ENCODE measurements around the gene CREB5. TPM values are rescaled to one million over a fixed set of nuclear protein-coding genes. Genes with fewer than 3 reads are reported as not detected.

CREB5 gene
- total RNA-seq, 5 donors from 2014 or later (not counting 1 experiment from before 2014, with no cell fraction given), result 0.03 to 0.58 (median 0.23) TPM

DNA sequence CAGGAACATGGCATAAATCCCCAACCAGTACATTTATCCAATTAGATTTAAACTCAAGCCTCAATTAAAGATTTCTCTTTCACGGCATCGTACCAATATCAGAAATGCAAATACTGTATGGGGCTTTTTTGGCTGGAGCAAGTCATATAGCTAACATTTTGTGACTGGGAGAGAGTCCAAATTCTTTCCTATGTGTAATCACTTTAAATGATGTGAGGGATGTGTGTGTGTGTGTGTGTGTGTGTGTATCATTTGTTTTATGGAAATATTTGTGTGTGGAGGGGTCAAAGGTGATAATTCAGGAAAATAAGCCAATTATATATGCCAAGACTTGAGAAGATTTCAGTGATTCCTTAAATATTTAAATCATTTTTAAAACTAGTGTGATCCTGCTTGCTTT, 349.2 kb downstream of the CREB5 start:
- Mint-ChIP-seq H3K27ac (no peak overlapping the region), H3K9me3 (no peaks in the 10 kb centered on the region), H3K36me3 (no peaks in the 10 kb centered on the region), H3K4me1 (no peaks in the 10 kb centered on the region), H3K4me3 (no peak overlapping the region), H3K27me3 (peaks cover 0 to 1% of the 10 kb centered on the region in 2 donors)
- Histone ChIP-seq H3K27me3 (replicated peaks in 1 of 2; ENCODE audit: control insufficient read depth in 2 of 2, extremely low read depth in 1 of 2, insufficient read depth in 2 of 2, low read length in 1 of 2) (no peaks in the 10 kb centered on the region), H3K9me3 (no peaks in the 10 kb centered on the region), H3K4me1 (ENCODE audit: control insufficient read depth in 1 of 2, extremely low read depth in 1 of 2, insufficient read depth in 2 of 2, low read length in 2 of 2) (no peaks in the 10 kb centered on the region), H3K27ac (ENCODE audit: low read length) (no peak overlapping the region), H3K36me3 (ENCODE audit: control insufficient read depth in 2 of 2, extremely low read depth in 1 of 2, insufficient read depth in 1 of 2, low read length in 1 of 2) (no peaks in the 10 kb centered on the region), H3K4me3 (ENCODE audit: control insufficient read depth in 1 of 2, extremely low read depth in 1 of 2, low read length in 1 of 2) (no peak overlapping the region)
- POLR2A ChIA-PET, result no interaction called here
- DNase-seq, result no peak
- CTCF ChIA-PET, result no interaction called here
- WGBS (ENCODE audit: insufficient coverage), result 92% methylated on average over 2 of the region's 2 CpGs
- ATAC-seq (replicated peaks in 1 of 4), result no peak

DNA sequence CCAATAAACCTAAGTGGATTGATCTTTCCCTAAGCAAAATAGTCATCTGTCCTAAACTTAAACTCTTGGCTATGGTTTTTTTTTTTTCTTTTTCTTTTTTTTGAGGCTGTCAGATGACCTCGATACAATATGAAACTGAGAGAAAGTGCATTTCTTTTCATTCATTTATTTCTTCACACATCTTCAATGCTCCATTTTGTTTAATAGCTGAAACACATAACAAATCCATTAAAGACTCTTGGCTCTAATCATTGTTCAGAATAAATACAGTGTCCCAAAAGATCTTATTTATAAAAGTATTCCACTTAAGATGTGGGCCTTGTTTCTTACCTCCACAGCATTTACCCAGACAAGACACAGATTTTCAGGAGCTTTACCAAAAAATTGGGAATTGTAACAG, 350.3 kb downstream of the CREB5 start:
- H3K27ac Mint-ChIP-seq, result no peak overlapping the region
- no CpG with 5 or more reads among the region's 1 CpG for whole genome bisulfite sequencing (ENCODE audit: insufficient coverage)
- H3K9me3 Mint-ChIP-seq, result no peaks in the 10 kb centered on the region
- POLR2A ChIA-PET, result no interaction called here
- Histone ChIP-seq H3K4me3 (ENCODE audit: control insufficient read depth in 1 of 2, extremely low read depth in 1 of 2, low read length in 1 of 2) (no peak overlapping the region), H3K27me3 (replicated peaks in 1 of 2; ENCODE audit: control insufficient read depth in 2 of 2, extremely low read depth in 1 of 2, insufficient read depth in 2 of 2, low read length in 1 of 2) (no peaks in the 10 kb centered on the region), H3K36me3 (ENCODE audit: control insufficient read depth in 2 of 2, extremely low read depth in 1 of 2, insufficient read depth in 1 of 2, low read length in 1 of 2) (no peaks in the 10 kb centered on the region), H3K27ac (ENCODE audit: low read length) (no peak overlapping the region), H3K9me3 (no peaks in the 10 kb centered on the region), H3K4me1 (ENCODE audit: control insufficient read depth in 1 of 2, extremely low read depth in 1 of 2, insufficient read depth in 2 of 2, low read length in 2 of 2) (no peaks in the 10 kb centered on the region)
- ATAC-seq (replicated peaks in 1 of 4) (no peak), DNase-seq (no peak)
- H3K36me3 Mint-ChIP-seq, result no peaks in the 10 kb centered on the region
- no peak overlapping the region for H3K4me3 Mint-ChIP-seq
- CTCF ChIA-PET, result no interaction called here
- no peaks in the 10 kb centered on the region for H3K4me1 Mint-ChIP-seq
- H3K27me3 Mint-ChIP-seq, result peaks cover 0 to 8% of the 10 kb centered on the region in 2 donors

DNA sequence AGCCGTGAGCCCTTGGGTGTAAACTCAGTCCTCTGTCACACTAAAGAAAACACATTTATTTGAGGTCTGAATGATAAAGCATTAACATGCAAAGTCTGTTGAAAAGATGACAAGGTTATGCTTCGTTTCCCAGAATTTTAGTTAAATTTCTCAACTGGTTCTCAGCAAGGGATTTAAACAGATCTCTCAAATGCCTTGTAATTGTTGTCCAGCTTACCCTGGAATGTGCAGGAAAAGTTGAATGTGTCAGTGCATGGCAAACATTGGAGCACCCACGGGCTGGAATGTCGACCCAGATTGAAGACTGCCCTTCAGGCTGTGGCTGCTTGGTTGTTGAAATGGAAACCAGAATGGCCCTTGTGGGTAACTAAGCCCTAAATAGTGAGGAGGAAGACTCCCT, 354.0 kb downstream of the CREB5 start:
- no peaks in the 10 kb centered on the region for H3K36me3 Mint-ChIP-seq
- no peak overlapping the region for H3K27ac ChIP-seq (ENCODE audit: low read length)

DNA sequence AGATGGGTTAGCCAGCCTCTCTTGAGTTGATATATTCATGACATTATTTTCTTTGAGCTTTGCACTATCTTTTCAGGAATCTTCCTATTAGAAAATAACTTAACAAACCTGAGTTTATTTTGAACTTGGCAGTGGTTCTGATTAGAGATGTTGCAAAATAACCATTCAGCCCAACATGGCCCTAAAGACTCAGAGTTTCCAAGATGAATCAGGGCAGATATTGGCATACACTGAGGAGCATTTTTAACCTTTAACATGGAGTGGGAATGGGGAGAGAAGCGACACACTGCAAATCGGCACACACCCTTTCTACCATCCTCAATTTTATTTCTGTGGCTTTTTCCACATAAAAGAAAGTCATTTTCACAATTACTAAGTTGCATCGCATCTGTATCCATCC, 355.0 kb downstream of the CREB5 start:
- Histone ChIP-seq H3K27ac (ENCODE audit: low read length) (no peak overlapping the region), H3K27me3 (replicated peaks in 1 of 2; ENCODE audit: control insufficient read depth in 2 of 2, extremely low read depth in 1 of 2, insufficient read depth in 2 of 2, low read length in 1 of 2) (peaks cover 0 to 4% of the 10 kb centered on the region in 2 experiments), H3K4me1 (ENCODE audit: control insufficient read depth in 1 of 2, extremely low read depth in 1 of 2, insufficient read depth in 2 of 2, low read length in 2 of 2) (no peaks in the 10 kb centered on the region), H3K4me3 (ENCODE audit: control insufficient read depth in 1 of 2, extremely low read depth in 1 of 2, low read length in 1 of 2) (no peak overlapping the region), H3K36me3 (ENCODE audit: control insufficient read depth in 2 of 2, extremely low read depth in 1 of 2, insufficient read depth in 1 of 2, low read length in 1 of 2) (no peaks in the 10 kb centered on the region), H3K9me3 (no peaks in the 10 kb centered on the region)
- POLR2A ChIA-PET, result no interaction called here
- Mint-ChIP-seq H3K27ac (no peak overlapping the region), H3K9me3 (no peaks in the 10 kb centered on the region), H3K36me3 (no peaks in the 10 kb centered on the region), H3K4me3 (no peak overlapping the region), H3K4me1 (no peaks in the 10 kb centered on the region), H3K27me3 (peaks cover 8 to 9% of the 10 kb centered on the region in 2 donors)
- DNase-seq (no peak), ATAC-seq (replicated peaks in 1 of 4) (no peak)
- CTCF ChIA-PET, result no interaction called here
- WGBS (ENCODE audit: insufficient coverage), result 50% methylated on average over 1 of the region's 3 CpGs

More for the DNA sequence above, 354.0 kb downstream of the CREB5 start:
- H3K4me3 ChIP-seq (ENCODE audit: control insufficient read depth in 1 of 2, extremely low read depth in 1 of 2, low read length in 1 of 2), result no peak overlapping the region
- DNase-seq (no peak), ATAC-seq (replicated peaks in 1 of 4) (no peak)
- 71% methylated on average over 3 of the region's 4 CpGs for WGBS (ENCODE audit: insufficient coverage)
- H3K36me3 ChIP-seq (ENCODE audit: control insufficient read depth in 2 of 2, extremely low read depth in 1 of 2, insufficient read depth in 1 of 2, low read length in 1 of 2), result no peaks in the 10 kb centered on the region
- Mint-ChIP-seq H3K4me1 (no peaks in the 10 kb centered on the region), H3K27ac (no peak overlapping the region), H3K27me3 (peaks cover 4 to 8% of the 10 kb centered on the region in 2 donors), H3K4me3 (no peak overlapping the region), H3K9me3 (no peaks in the 10 kb centered on the region)
- ChIA-PET CTCF (no interaction called here), POLR2A (no interaction called here)
- no peaks in the 10 kb centered on the region for H3K27me3 ChIP-seq (replicated peaks in 1 of 2; ENCODE audit: control insufficient read depth in 2 of 2, extremely low read depth in 1 of 2, insufficient read depth in 2 of 2, low read length in 1 of 2)
- no peaks in the 10 kb centered on the region for H3K4me1 ChIP-seq (ENCODE audit: control insufficient read depth in 1 of 2, extremely low read depth in 1 of 2, insufficient read depth in 2 of 2, low read length in 2 of 2)
- no peaks in the 10 kb centered on the region for H3K9me3 ChIP-seq

DNA sequence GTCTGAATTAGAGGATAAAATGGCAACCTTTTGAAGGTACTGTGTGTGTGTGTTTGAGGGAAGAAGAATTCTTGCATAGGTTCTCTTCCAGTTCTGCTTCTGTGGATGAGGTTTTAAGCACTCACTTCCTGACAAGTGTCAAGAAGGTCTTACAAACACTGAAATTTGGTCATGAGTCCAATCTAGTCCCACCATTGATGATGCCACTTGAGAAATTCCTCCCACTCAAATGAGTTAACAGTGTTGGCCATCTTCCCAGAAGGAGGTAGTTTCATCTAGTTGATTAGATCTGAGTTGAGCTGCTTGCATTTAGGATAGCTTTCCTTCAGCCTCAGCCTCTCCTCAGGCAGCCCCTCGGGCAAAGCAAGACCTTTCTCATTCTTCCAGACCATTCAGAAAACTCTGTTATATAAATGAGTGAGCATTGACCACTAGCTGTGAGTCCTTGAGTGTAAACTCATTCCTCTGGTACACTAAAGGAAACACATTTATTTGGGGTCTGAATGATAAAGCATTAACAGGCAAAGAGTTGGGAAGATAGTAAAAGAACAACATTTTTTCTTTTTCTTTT, 356.3 kb downstream of the CREB5 start:
- DNase-seq (no peak), ATAC-seq (replicated peaks in 1 of 4) (no peak)
- ChIA-PET CTCF (no interaction called here), POLR2A (no interaction called here)
- no CpG with 5 or more reads among the region's 1 CpG for WGBS (ENCODE audit: insufficient coverage)
- Mint-ChIP-seq H3K9me3 (no peaks in the 10 kb centered on the region), H3K4me3 (no peak overlapping the region), H3K27me3 (peaks cover 8 to 9% of the 10 kb centered on the region in 2 donors), H3K27ac (no peak overlapping the region), H3K36me3 (no peaks in the 10 kb centered on the region), H3K4me1 (no peaks in the 10 kb centered on the region)
- Histone ChIP-seq H3K4me3 (ENCODE audit: control insufficient read depth in 1 of 2, extremely low read depth in 1 of 2, low read length in 1 of 2) (no peak overlapping the region), H3K36me3 (ENCODE audit: control insufficient read depth in 2 of 2, extremely low read depth in 1 of 2, insufficient read depth in 1 of 2, low read length in 1 of 2) (no peaks in the 10 kb centered on the region), H3K4me1 (ENCODE audit: control insufficient read depth in 1 of 2, extremely low read depth in 1 of 2, insufficient read depth in 2 of 2, low read length in 2 of 2) (no peaks in the 10 kb centered on the region), H3K9me3 (no peaks in the 10 kb centered on the region), H3K27me3 (replicated peaks in 1 of 2; ENCODE audit: control insufficient read depth in 2 of 2, extremely low read depth in 1 of 2, insufficient read depth in 2 of 2, low read length in 1 of 2) (peaks cover 0 to 4% of the 10 kb centered on the region in 2 experiments), H3K27ac (ENCODE audit: low read length) (no peak overlapping the region)

DNA sequence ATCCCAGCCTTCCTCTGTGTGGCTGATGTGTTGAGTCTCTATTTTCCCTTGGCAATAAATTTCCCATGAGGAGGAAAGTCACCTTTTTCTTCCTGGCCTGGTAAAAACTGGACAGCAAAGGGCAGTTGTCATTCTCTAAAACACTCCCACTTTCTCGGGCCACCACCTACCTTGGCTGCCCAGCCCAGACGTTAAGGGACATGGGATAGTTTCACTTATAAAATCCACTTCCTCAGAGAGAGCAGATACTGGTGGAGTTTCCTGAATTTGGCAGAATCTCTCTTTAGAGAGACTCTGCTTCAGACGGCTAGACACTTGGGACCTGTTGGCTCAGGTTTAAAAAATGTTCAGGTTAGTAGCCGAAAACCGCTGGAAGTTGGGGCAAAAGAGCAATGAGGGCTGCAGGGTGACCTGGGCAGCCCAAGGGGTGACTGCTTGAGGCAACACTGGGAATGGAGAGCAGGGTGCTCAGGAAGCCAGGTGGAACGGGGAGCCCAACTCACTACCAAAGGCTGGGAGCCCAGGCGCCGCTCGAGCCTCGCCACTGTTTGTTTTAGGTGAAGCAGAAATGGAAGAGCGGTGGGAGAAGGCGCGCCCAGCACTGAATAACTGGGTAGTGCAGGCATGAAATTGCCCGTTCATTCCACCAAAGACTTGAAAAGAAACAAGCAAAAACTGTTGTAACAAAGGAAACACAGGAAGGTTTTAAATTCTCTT, 359.7 kb downstream of the CREB5 start:
- POLR2A ChIA-PET, result no interaction called here
- peaks cover 0 to 4% (median 0%) of the 10 kb centered on the region in 3 donors for H3K9me3 Mint-ChIP-seq
- no peak overlapping the region for H3K27ac Mint-ChIP-seq

More for the DNA sequence above, 359.7 kb downstream of the CREB5 start:
- H3K27me3 Mint-ChIP-seq, result peaks cover 7 to 9% of the 10 kb centered on the region in 2 donors
- Histone ChIP-seq H3K4me1 (ENCODE audit: control insufficient read depth in 1 of 2, extremely low read depth in 1 of 2, insufficient read depth in 2 of 2, low read length in 2 of 2) (no peaks in the 10 kb centered on the region), H3K27me3 (replicated peaks in 1 of 2; ENCODE audit: control insufficient read depth in 2 of 2, extremely low read depth in 1 of 2, insufficient read depth in 2 of 2, low read length in 1 of 2) (peaks cover 0 to 4% of the 10 kb centered on the region in 2 experiments), H3K27ac (ENCODE audit: low read length) (no peak overlapping the region), H3K4me3 (ENCODE audit: control insufficient read depth in 1 of 2, extremely low read depth in 1 of 2, low read length in 1 of 2) (no peak overlapping the region), H3K9me3 (no peaks in the 10 kb centered on the region), H3K36me3 (ENCODE audit: control insufficient read depth in 2 of 2, extremely low read depth in 1 of 2, insufficient read depth in 1 of 2, low read length in 1 of 2) (no peaks in the 10 kb centered on the region)
- ATAC-seq (replicated peaks in 1 of 4) (no peak), DNase-seq (no peak)
- H3K4me3 Mint-ChIP-seq, result no peak overlapping the region
- H3K4me1 Mint-ChIP-seq, result no peaks in the 10 kb centered on the region
- CTCF ChIA-PET, result no interaction called here
- H3K36me3 Mint-ChIP-seq, result no peaks in the 10 kb centered on the region
- WGBS (ENCODE audit: insufficient coverage), result 95% methylated on average over 10 of the region's 14 CpGs

Measured in T-cell (primary cell).